ENCODE data around the gene KLK14.

KLK14 gene, protein sequence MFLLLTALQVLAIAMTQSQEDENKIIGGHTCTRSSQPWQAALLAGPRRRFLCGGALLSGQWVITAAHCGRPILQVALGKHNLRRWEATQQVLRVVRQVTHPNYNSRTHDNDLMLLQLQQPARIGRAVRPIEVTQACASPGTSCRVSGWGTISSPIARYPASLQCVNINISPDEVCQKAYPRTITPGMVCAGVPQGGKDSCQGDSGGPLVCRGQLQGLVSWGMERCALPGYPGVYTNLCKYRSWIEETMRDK

DNA sequence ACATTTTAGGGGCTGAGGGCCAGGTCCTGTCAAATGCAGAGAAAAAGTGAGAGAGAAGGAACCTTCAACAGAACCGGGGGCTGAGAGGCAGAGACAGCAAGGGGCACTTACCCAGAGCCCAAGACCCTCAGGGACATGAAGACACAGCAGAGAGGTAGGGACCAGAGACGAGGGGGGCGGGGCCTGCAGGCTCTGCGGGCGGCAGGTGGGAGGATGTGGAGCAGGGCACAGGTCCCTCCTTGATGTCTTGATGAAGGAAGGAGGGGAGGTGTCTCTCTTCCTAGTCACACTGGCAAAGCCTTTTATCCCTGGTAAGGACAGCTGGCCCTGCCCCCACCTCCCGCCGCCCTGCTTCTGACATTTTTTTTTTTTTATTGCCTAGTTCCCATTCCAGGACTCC lies at the start of gene KLK14:
Gene KLK14 (minus strand): TSS at position 277 of the 400 bp plus-strand sequence. CDS start 273 bp downstream, at position 4.
- no peak for DNase-seq

DNA sequence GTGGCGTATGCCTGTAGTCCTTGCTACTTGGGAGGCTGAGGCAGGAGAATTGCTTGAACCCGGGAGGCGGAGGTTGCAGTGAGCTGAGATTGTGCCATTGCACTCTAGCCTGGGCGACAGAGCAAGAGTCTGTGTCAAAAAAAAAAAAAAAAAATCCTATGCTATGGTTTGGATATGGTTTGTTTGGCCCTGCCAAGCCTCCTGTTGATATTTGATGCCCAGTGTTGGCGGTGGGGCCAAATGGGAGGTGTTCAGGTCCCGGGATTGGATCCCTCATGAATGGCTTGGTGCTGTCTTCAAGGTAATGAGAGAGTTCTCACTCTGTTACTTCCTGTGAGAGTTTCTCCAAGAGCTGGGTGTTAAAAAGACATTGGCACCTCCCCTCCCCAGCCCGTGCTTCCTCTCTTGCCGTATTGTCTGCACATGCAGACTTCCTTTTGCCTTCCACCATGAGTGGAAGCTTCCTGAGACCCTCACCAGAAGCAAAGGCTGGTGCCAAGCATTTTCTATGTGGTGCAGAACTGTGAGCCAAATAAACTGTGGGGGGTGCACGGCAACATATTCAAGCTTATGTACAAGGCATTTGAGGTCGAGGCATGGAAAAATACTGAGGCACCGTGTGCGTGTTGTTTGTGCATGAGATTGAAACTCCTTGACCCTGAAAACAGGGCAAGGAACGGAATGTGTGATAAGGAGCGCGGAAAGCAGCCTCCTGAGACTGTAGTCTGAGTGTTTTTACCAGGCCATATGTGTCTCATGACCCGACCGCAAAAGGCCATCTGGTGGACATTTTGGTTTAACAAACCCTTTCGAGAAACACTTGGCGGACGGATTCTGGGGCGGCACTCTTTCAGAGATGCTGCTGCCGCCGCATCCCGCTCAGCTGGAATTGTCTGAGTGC lies 49.3 kb upstream of the KLK14 start:
- peak; percentile 62 for DNase-seq

DNA sequence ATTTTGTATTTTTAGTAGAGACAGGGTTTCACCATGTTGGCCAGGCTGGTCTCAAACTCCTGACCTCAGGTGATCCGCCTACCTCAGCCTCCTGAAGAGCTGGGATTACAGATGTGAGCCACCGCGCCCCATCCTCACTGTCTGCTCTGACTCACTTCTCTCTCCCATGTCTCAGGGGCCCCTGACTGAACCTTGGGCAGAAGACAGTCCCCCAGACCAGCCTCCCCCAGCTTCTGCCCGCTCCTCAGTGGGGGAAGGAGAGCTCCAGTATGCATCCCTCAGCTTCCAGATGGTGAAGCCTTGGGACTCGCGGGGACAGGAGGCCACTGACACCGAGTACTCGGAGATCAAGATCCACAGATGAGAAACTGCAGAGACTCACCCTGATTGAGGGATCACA lies 47.0 kb upstream of the KLK14 start:
- DNase-seq: no peak

DNA sequence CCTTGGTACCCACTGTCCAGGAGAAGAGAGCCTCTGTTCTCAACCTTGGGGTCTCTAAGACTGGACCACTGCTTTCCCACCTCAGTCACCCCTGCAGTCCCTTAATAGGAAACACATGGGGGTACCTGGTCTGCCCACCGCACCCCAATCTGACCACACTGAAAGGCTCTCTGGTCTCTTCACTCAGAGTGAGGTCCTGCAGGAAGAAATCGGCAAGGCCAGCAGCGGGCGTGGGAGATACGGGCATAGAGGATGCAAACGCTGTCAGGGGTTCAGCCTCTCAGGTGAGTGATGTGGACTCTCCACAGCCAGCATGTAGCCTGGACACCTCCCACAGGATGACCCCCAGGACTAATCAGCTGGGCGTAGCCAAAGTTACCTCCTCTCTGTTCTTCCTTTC lies 45.5 kb upstream of the KLK14 start:
- no peak for DNase-seq

DNA sequence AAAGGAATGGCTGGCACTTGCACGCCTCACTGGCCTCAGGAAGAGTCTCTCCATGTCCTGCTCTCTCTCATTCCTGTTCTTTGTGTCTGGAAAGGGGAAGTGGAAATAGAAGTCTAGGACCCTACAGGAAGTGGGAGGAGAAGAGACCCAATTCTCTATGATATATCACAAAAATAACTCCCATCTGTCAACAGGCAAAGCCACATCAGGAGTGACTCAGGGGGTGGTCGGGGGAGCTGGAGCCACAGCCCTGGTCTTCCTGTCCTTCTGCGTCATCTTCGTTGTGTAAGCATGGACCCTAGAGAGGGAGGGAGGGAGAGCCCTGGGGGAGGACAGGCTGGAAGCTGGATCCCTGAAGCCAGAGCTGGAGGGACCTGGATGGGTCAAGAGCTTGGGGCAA lies 45.1 kb upstream of the KLK14 start:
- DNase-seq: no peak

DNA sequence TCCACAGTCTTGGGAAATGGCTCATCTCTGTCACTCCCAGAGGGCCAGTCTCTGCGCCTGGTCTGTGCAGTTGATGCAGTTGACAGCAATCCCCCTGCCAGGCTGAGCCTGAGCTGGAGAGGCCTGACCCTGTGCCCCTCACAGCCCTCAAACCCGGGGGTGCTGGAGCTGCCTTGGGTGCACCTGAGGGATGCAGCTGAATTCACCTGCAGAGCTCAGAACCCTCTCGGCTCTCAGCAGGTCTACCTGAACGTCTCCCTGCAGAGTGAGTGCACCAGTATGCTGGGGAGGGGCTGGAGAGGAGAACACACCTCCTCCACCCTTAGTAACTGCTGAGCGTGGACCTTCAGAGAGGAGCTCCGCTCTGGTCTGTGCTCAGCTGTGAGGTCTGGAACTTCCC lies 44.3 kb upstream of the KLK14 start:
- no peak for DNase-seq

DNA sequence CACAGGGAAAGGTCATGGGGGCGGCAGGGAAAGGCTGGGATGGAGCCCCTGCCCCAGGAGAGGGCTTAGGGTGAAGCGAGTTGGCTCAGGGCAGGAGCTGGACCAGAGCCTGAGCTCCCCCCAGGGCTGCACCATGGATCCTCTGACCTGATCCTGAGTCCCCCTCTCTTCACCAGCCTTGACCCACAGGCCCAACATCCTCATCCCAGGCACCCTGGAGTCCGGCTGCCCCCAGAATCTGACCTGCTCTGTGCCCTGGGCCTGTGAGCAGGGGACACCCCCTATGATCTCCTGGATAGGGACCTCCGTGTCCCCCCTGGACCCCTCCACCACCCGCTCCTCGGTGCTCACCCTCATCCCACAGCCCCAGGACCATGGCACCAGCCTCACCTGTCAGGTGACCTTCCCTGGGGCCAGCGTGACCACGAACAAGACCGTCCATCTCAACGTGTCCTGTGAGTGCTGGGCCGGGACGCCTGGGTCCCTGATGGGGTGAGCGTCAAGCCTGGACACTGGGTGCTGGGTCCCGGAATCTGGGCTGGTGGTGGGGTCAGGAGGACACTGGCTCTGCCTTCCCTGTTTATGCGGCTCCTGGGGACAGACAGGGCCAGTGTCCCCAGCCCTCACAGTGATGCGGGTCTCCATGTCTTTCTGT lies 42.9 kb upstream of the KLK14 start:
- no peak for DNase-seq

DNA sequence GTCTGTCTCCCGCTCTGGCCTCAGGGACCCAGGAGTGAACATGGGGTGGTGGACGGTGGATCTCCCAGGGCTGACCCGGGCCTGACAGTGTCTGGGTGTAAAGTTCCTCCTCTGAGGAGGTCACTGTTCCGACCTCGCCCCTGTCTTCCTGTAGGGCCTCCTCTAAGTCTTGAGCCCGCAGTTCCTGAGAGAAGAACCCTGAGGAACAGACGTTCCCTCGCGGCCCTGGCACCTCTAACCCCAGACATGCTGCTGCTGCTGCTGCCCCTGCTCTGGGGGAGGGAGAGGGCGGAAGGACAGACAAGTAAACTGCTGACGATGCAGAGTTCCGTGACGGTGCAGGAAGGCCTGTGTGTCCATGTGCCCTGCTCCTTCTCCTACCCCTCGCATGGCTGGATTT lies 42.0 kb upstream of the KLK14 start, which contains the start of gene SIGLEC9:
Gene SIGLEC9 (plus strand): TSS at position 178 of the 400 bp plus-strand sequence. CDS start 69 bp downstream, at position 247.
- no peak for DNase-seq

DNA sequence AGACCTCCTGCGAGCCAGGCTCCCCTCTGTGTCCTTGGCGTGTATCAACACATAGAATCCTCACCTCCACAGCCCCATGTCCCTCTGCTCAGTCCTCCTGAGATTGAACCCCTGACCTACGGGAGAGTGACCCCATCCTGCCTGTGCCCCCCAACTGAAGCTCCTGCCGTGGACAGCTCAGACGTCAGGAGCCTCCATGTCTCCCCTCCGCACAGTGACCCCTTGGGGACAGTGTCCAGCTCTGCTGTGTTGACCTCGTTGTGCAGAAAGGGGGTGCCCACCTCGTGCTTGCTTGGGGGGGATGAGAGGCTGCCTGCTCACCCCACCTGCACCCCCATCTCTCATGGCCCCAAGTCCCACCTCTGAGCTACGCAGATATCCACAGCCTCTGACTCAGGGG lies 41.5 kb upstream of the KLK14 start:
- DNase-seq: no peak

DNA sequence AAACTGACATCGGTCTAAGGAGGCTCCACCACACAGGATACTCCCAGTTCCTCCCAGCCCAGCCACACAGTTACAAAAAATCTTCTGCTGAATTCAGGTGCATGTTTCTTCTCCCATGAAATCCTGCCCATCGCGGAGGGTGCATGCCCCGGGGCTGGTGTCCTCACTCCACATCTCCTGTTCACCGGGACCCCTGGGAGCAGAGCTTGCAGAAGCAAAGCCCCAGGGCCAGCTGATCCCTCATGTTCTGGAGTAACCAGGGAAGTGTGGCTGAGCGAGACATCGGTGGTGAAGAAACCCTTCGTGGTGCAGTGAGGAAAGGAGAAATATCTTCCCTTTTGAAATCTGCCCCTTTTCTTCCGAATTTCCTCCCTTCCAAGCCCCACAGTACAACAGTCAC lies 41.1 kb upstream of the KLK14 start:
- DNase-seq: no peak

DNA sequence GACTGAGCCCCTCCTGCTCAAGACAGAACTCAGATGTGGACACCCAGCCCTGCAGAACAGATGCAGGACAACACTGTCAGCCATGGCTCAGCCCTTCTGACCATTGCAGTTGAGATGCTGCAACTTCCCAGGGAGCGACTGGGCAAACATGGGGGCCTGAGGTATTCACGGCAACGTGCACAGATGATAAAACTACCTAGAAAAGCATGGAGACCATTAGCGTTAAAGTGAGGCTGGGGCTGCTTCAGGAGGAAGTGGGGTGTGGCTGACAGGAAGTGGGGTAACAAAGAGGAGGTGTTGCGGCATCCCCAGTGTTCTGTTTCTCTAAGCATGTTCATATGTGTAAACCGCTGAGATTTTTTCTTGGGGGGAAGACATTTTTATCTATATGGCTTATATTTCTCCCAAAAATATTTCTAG lies 40.7 kb upstream of the KLK14 start:
- no peak for DNase-seq

DNA sequence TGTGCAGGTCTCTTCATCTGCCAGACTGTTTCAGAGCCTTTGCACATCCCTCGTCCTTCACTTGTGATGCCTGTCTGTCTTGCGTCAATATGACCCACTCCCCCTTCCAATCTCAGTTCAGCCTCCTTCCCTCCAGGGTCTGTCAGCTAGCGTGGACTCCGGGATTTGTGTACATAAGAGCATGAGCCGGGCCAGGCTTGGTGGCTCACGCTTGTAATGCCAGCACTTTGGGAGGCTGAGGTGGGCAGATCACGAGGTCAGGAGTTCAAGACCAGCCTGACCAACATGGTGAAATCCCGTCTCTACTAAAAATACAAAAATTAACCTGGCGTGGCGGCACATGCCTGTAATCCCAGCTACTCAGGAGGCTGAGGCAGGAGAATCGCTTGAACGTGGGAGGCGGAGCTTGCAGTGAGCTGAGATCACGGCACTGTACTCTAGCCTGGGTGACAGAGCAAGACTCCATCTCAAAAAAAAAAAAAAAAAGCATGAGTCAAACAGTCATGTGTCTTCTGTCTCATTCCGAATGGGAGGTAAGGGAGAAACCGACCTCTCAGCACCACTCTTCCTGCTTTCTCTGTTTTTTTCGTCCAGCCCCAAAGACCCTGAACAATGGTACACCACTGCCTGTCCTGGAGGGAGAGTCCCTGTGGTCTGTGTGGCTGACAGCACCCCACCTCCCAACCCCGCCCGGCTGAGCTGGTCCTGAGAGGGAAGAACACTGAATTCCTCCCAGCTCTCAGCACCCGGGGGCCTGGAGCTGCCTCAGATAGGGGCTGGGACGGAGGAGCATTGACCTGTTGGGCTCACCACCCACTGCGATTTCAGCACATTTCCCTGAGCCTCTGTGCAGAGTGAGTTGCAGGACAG lies 39.7 kb upstream of the KLK14 start:
- DNase-seq: no peak

DNA sequence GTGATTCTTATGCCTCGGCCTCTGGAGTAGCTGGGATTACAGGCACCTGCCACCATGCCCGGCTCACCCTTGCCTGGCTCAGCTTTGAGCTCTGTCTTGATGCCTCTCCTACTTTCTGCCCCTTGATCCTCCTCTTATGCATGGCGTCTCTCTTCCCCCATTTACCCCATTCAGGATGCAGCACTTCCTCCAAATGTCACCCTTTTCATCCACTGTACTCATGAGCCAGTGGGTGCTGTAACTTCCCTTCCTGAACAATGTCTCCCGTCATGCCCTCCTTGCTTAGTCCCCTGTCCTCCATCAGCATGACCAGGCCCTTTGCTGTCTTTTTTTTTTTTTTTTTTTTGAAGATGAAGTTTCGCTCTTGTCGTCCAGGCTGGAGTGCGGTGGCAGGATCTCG lies 38.6 kb upstream of the KLK14 start:
- no peak for DNase-seq

DNA sequence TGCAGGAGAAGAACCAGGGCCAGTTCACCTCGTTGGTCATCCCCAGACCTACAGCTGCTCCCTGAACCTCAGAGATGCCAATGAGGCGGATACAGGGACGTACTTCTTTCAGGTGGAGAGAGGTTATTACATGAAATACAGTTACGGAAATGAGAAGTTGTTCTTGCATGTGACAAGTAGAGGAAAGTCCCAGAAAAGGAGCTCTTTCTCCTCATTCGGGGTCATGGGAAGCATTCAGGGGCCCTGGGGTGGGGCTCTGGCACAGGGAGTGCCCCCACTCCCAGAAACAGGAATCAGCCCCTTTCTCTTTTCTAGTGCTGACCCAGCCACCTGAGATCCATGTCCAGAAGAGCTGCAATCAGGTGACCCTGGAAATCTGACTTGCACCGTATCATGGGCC lies 37.5 kb upstream of the KLK14 start:
- no peak for DNase-seq

DNA sequence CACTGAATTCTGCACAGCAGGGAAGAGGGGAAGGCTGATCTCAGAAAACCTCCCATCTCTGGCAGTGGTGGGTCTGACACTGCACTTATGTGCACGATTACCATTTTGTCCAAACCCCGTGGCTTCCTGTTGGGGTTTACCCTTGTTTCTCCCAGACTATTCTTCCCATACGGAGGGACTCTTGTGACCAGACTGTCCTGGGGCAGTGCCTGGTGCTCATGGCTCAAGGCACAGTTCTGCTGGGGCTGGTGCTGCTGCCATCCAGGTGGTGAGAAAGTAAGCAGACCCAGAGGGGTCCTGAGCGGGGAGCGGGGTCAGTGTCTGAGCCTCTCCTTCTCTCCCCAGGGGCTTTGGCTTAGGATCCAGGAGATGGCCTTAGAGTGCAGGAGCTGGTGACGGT lies 36.9 kb upstream of the KLK14 start:
- DNase-seq: no peak

DNA sequence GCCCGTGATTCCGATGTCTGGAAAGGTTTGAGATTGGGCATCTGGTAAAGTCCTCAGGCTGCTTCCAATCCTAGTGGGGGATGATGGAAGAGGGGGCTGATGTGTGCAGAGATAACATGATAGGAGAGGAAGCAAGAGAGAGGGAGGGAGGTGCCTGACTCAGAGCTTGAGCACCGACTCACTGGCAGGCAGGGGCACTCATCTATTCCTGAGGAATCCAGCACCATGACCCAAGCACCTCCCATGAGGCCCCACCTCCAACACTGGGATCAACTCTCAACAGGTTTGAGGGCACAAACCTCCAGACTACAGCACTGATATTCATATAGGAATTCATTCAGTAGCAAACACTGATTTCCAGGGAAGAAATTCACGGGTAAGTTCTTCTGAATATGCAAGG lies 36.4 kb upstream of the KLK14 start:
- no peak for DNase-seq

DNA sequence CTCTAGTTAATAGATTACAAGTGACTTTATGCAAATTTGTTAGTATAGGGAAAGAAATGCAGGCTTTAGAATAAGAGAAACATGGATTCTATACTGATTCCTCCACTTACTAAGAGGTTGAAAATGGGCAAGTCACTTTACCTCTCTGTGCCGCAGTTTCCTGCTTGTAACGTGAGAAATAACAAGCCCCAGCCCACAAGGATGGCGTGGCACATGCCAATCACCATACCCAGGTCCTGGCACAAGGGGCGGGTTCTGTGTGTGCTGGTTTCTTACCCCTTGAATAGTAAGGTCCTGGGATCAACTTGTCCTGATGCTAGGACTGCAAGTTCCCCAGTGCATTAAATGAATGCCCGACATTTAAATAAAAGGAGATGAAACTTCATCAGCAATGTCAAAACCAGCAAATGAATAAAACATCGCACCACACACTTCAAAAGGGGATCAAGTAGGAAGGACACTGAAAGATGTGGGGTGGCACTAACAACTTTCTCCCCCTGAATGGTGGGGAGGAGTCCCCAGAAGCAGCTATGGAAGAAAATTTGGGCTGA lies 34.1 kb upstream of the KLK14 start:
- DNase-seq: no peak

DNA sequence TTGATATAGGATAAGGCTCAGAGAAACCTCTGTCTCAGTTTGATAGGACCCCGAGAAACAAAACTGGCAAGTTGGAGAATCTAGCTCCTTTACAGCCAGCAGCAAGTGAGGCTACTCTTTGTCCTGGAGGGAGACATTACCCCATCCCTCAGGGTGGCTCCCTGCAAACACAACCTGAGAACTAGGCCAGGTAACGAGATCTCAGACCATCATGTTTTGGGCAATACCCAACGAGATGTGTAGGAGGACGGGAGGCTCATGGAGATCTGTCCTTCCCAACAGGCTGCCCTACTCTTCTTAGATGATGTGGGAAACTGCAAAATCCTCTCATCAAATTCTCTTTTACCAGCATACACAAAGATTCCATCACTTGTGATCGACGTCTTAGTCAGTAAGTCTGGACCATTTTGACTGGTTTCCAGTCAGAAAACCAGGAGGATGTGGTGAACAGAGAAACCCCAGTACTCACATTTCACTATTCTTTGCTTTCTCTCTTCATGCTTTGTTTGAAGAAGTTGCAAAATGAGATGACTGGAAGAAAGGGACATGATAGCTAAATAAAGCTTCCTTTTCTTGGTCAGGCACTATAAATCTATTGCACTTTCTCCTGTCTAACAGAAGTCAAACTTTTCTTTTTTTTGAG lies 31.5 kb upstream of the KLK14 start:
- no peak for DNase-seq

DNA sequence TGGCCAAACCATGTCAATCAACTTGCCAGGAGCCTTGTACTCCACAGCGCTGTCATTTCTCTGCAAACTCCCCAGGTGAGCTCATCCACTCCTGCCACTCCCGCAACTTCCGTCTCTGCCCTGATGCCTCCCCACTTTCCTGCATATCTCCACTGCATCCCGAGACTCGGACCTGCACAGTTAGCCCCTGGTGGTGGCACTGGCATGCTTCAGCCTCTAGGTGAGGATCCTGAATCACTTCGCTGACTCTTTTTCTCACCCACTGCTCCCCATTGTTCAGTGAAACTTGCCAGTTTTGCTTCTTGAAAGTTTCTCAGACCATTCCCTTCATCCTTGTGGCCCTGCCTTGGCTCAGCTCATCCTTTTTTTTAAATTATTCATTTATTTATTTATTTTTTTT lies 28.9 kb upstream of the KLK14 start:
- no peak for DNase-seq

DNA sequence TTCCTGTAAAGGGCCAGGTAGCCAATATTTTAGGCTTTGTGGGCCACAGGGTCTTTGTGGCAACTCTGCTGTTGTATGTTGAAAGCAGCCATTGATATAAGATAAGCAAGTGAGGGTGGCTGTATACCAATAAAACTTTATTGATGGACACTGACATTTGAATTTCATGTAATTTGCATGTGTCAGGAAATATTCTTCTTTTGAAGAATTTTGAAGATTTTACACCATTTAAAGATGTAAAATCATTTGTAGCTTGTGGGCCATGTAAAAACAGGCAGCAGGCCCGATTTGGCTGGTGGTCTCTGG lies 27.9 kb upstream of the KLK14 start:
- no peak for DNase-seq

DNA sequence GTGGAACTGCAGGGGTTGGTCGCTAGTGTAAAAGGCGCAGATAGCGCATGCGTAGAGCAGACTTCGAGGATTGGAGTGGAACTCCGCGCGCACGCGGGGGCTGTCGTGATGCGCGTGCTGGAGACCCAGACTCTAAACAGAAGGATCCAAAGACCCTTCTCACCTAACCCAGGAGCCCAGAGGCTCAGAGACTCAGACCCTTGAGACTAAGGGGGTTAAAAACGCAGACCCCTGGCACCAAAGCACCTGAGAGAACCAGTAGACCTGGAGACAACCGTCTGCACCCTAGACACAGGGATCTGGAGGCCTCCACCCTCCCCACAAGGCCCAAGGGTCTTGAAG lies 26.1 kb upstream of the KLK14 start:
- DNase-seq: no peak

All from NCI-H226 (cell line).